NT2/D1 (cell line): Measurements from ENCODE around the gene PGGHG.

Experiments used
- SUZ12 ChIP-seq: IDR thresholded peaks from 2 replicates; pipeline ENCODE4 v1.6.1; 2011; ENCODE audit not compliant: insufficient read length, insufficient read depth; ENCODE audit errors: extremely low read depth
- ZNF274 ChIP-seq: IDR thresholded peaks from 2 replicates; pipeline ENCODE4 v1.6.1; 2011; ENCODE audit warnings: mild to moderate bottlenecking, low read depth, low read length

DNA sequence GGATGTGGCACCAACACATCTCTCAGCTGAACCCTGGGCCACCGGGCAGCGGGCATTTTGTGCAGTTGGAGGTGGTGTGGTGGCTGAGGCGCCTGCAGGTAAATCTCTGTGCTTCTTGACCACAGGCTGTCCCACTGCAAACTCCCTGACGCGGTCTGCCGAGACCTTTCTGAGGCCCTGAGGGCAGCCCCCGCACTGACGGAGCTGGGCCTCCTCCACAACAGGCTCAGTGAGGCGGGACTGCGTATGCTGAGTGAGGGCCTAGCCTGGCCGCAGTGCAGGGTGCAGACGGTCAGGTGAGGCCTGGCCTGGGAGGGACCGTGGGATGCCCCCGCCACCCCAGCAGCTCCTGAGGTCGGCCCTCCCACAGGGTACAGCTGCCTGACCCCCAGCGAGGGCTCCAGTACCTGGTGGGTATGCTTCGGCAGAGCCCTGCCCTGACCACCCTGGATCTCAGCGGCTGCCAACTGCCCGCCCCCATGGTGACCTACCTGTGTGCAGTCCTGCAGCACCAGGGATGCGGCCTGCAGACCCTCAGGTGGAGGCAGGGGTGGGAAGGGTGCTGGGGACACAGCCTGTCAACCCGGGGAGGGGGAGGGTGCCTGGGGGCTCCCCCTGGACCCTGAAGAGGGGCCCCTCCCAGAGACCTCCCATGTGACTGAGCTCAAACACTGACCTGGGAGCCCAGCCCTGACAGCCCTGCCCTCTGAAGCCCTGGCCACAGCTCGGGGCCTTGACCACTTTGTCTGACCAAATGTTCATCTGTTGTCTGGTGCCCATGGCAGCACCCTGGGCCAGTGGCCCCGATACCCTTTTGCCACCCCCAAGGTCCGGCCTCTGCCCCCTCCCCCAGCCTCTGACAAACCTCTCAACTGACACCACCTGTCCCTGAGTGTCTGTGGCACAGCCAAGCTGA lies 4.6 kb upstream of the PGGHG start:
- no peak for TF ChIP-seq SUZ12
- TF ChIP-seq ZNF274, result no peak
